Ishikawa (cell line): ENCODE measurements around the gene MCUB.

Source experiments
- CEBPB ChIP-seq: IDR thresholded peaks from 2 replicates; pipeline ENCODE4 v1.6.1; 2012
- CREB1 ChIP-seq: IDR thresholded peaks from 2 replicates; pipeline ENCODE4 v1.6.1; 2012; ENCODE audit warnings: low read depth
- EGR1 ChIP-seq: IDR thresholded peaks from 2 replicates; pipeline ENCODE4 v1.6.1; 2012
- EP300 ChIP-seq: IDR thresholded peaks from 2 replicates; pipeline ENCODE4 v1.6.1; 2012; ENCODE audit warnings: borderline replicate concordance
- FOXM1 ChIP-seq: IDR thresholded peaks from 2 replicates; pipeline ENCODE4 v1.6.1; 2012; ENCODE audit warnings: low read depth, borderline replicate concordance
- NFIC ChIP-seq: IDR thresholded peaks from 2 replicates; pipeline ENCODE4 v1.6.1; 2012
- RAD21 ChIP-seq: IDR thresholded peaks from 2 replicates; pipeline ENCODE4 v1.6.1; 2012; ENCODE audit warnings: low read depth
- TAF1 ChIP-seq: IDR thresholded peaks from 2 replicates; pipeline ENCODE4 v1.6.1; 2012; ENCODE audit warnings: low read depth, mild to moderate bottlenecking
- TCF12 ChIP-seq: IDR thresholded peaks from 2 replicates; pipeline ENCODE4 v1.6.1; 2012; ENCODE audit warnings: low read depth
- TEAD4 ChIP-seq: IDR thresholded peaks from 2 replicates; pipeline ENCODE4 v1.6.1; 2012
- USF1 ChIP-seq: IDR thresholded peaks from 2 replicates; pipeline ENCODE4 v1.6.1; 2012
- YY1 ChIP-seq: IDR thresholded peaks from 2 replicates; pipeline ENCODE4 v1.6.1; 2012; ENCODE audit warnings: low read depth
- ZBTB7A ChIP-seq: IDR thresholded peaks from 2 replicates; pipeline ENCODE4 v1.6.1; 2012; ENCODE audit warnings: low read depth
- TF ChIP-seq, protein P1 (sequence below): IDR thresholded peaks from 2 replicates; pipeline ENCODE4 v1.6.1; 2012; ENCODE audit warnings: low read depth, mild to moderate bottlenecking
- TF ChIP-seq, protein P2 (sequence below): IDR thresholded peaks from 2 replicates; pipeline ENCODE4 v1.6.1; 2012

Gene MCUB

DNA sequence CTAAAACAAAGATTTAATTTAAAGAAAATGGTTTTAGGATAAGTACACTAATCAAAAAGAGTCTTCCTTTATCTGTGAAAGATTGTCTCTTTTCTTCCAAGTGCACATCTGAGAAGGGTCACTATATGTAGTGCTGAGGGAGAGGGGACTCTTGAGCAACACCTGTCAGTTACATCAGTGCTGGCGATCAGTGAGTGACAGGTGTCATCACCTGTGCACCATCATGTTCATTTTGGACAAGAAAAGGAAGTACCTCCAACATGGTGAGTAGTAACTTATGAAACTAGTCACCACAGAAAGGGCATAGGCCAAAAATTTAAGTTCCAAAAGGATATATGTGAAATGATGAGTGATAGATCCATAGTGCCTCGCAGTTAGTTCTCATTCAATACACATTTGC is 55.7 kb downstream of the MCUB start:
- no peak for TF ChIP-seq USF1
- no peak for TF ChIP-seq RAD21
- TF ChIP-seq TAF1, result no peak
- no peak for TF ChIP-seq EGR1
- TF ChIP-seq, protein P1, sequence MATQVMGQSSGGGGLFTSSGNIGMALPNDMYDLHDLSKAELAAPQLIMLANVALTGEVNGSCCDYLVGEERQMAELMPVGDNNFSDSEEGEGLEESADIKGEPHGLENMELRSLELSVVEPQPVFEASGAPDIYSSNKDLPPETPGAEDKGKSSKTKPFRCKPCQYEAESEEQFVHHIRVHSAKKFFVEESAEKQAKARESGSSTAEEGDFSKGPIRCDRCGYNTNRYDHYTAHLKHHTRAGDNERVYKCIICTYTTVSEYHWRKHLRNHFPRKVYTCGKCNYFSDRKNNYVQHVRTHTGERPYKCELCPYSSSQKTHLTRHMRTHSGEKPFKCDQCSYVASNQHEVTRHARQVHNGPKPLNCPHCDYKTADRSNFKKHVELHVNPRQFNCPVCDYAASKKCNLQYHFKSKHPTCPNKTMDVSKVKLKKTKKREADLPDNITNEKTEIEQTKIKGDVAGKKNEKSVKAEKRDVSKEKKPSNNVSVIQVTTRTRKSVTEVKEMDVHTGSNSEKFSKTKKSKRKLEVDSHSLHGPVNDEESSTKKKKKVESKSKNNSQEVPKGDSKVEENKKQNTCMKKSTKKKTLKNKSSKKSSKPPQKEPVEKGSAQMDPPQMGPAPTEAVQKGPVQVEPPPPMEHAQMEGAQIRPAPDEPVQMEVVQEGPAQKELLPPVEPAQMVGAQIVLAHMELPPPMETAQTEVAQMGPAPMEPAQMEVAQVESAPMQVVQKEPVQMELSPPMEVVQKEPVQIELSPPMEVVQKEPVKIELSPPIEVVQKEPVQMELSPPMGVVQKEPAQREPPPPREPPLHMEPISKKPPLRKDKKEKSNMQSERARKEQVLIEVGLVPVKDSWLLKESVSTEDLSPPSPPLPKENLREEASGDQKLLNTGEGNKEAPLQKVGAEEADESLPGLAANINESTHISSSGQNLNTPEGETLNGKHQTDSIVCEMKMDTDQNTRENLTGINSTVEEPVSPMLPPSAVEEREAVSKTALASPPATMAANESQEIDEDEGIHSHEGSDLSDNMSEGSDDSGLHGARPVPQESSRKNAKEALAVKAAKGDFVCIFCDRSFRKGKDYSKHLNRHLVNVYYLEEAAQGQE, result no peak
- TF ChIP-seq ZBTB7A, result no peak
- TF ChIP-seq TEAD4, result no peak
- TF ChIP-seq, protein P2, sequence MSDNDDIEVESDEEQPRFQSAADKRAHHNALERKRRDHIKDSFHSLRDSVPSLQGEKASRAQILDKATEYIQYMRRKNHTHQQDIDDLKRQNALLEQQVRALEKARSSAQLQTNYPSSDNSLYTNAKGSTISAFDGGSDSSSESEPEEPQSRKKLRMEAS, result no peak
- TF ChIP-seq CEBPB, result no peak
- no peak for TF ChIP-seq EP300
- TF ChIP-seq CREB1, result no peak
- TF ChIP-seq YY1, result no peak
- no peak for TF ChIP-seq NFIC
- TF ChIP-seq FOXM1, result no peak
- no peak for TF ChIP-seq TCF12

- TF ChIP-seq EP300 (no peak), TCF12 (no peak), YY1 (no peak), FOXM1 (no peak), TEAD4 (no peak), CEBPB (no peak), EGR1 (no peak), USF1 (no peak), TAF1 (no peak), ZBTB7A (no peak)
Observed at GRCh38 chr4:109616243-109616642, 56.2 kb downstream of the MCUB start.

- TF ChIP-seq TEAD4 (no peak), USF1 (no peak), CREB1 (no peak), TAF1 (no peak), ZBTB7A (no peak), RAD21 (no peak), CEBPB (no peak), YY1 (no peak), FOXM1 (no peak), EP300 (no peak), NFIC (no peak), TCF12 (no peak), EGR1 (no peak)
- TF ChIP-seq, protein P1, result no peak
- TF ChIP-seq, protein P2, result no peak
Observed at GRCh38 chr4:109622626-109623025, 62.6 kb downstream of the MCUB start.

GRCh38 chr4:109624536-109624935 is 64.5 kb downstream of the MCUB start:
- no peak for TF ChIP-seq CREB1
- no peak for TF ChIP-seq TEAD4
- TF ChIP-seq, protein P1, result no peak
- TF ChIP-seq FOXM1, result no peak
- no peak for TF ChIP-seq NFIC
- no peak for TF ChIP-seq EP300
